ENCODE measurements around the gene TCEAL4. TPM values are rescaled to one million over a fixed set of nuclear protein-coding genes. Genes with fewer than 3 reads are reported as not detected.
"Not testable (repeated sequence)": the region's sequence is repeated elsewhere in the genome, so short reads cannot be mapped to it uniquely, and the experiment has no call there.

The TCEAL4 gene
- total RNA-seq, 1 donor from 2014 or later, result 44.9 TPM

GRCh38 chrX:103592295-103592694 is 7.0 kb downstream of the TCEAL4 start:
- DNase-seq, result not testable (repeated sequence)

DNA sequence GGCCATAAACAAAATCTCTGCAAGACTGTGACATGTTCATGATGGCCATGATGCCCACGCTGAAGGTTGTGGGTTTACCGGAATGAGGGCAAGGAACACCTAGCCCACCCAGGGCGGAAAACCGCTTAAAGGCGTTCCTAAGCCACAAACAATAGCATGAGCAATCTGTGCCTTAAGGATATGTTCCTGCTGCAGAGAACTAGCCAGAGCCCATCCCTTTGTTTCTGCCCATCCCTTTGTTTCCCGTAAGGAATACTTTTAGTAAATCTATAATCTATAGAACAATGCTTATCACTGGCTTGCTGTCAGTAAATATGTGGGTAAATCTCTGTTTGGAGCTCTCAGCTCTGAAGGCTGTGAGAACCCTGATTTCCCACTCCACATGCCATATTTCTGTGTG is 9.9 kb downstream of the TCEAL4 start:
- DNase-seq, result not testable (repeated sequence)

- peak; percentile 19 for DNase-seq
Measured at GRCh38 chrX:103607364-103608305, 22.3 kb downstream of the TCEAL4 start, which contains the start of gene TCEAL3. Gene TCEAL3 (plus strand): TSS chrX:103607963. CDS start chrX:103609065, 1,102 bp downstream.

DNA sequence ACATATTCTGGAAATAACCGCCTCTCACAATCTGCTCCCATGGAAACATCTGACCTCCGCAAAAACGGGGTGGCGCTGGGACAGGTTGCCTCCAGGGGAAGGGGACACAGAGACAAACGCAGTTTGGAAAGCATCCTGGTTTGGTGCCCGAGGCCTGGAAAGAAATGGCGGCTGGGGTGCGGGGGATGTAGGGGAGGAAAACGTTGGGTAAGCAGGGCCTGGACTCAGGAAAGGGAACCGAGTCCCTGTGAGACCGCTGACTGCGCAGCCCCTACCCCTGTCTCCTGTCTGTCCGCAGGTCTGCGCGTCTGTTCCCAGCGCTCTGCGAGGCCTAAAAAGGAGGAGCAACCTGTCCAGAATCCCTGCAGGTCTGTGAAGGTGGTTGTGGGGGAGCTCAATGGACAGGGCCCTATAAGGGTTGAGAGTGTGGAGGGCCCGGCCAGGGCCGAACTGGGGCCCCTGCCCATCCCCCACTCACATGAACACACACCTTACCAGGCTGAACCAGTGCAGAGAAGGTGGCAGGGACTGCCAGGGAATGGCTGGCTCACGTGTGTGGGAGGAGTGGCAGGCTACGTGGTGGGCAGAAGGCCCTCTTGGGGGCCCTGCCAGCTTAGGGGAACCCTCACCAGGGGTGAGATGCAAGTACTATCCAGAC is 23.1 kb downstream of the TCEAL4 start:
- DNase-seq, result peak; percentile 36

DNA sequence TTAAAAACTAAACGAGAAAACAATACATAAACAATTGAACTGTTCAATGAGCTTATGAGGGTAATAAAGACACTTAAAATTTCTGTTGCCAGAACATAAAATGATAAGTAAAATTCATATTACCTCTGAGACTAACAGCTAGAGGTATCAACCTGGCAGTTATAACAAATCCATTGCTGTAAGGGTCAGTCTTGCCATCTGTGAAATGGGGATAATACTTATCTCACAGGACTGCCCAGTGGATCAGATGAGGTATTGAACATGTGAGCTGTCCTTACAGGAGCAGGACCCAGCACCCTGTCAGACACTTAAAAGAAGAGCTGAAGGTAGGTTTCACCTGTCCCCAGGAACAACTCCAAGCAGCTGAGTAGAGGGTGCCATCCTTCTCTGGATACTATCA is 25.0 kb downstream of the TCEAL4 start:
- DNase-seq, result no peak

GRCh38 chrX:103613362-103613890 is 28.1 kb downstream of the TCEAL4 start:
- DNase-seq, result no peak

GRCh38 chrX:103614999-103615398 is 29.7 kb downstream of the TCEAL4 start:
- no peak for DNase-seq

GRCh38 chrX:103615781-103616371 is 30.6 kb downstream of the TCEAL4 start:
- DNase-seq, result no peak

DNA sequence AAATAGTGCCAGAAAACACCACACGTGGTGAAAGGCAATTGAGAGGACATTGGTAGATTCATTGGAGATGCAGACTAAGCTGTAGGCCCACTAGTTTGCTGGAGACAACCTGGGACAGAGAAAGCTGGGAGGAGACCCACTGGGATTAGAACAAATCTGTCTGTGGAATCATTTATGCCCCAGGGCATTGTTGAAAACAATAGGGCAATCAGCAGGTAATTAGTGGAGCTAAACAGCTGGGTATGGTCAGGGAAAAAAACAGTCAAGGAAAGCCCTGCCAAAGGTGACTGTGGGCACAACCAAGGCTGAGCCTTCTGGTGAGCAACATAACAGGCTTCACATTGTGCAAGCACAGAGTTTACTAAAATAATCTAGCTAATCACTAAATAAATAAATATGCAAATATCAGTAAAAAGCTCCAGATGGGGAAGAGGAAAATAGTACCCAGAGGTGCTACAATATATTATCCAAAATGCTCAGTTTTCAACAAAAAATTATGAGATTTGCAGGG is 31.4 kb downstream of the TCEAL4 start:
- no peak for DNase-seq

- no peak for DNase-seq
Measured at GRCh38 chrX:103624111-103624510, 38.8 kb downstream of the TCEAL4 start.

GRCh38 chrX:103626855-103627254 is 41.5 kb downstream of the TCEAL4 start:
- no peak for DNase-seq

DNA sequence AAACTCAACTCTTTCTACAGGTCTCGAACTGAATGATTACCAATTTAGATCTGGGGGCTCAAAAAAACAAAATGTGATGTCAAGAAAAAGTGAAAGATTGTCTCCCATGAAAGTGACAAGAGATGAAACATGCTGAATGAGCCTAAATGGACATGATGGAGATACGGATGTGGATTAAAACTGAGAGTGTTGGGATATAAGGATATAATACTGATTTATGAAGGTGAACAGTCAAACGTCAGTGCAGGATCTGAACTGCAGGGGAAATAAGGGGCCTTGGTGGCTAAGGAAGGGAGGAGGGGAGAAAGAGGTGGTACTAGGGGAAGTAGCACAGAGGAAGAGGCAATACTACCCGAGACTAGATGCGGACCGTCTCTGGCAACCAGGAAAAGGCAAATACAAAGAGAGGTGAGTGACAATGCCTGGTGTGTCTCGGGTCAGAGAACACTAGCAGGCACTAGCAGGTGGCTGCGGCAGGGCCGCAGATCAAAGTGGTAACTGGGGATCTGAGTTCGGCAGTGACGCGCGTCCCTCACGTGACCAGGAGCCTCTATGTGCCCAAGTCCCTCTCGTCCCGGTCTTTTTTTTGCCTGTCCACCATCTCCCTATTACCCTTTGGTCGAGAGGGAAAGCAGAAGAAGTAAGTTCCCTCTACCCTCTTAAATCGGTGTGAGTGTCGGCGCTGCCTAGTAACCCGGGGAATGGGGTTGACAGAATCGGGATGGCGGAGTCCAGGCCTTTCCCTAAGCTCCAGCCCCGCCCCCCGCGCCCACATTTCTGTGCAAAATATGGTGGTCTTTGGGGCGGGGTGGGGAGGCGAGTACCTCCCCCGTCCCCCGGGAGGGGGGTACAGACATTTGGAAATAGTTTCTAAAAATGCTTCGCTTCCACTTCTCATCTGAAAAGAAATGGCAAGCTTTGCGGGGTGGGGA is 43.3 kb downstream of the TCEAL4 start, which contains the start of gene TCEAL1:
Gene TCEAL1, plus strand, starts transcription at position 590 of the 932 bp plus-strand sequence. CDS start 942 bp downstream, outside the sequence.
- peak; percentile 23 for DNase-seq

GRCh38 chrX:103629318-103630170 is 44.2 kb downstream of the TCEAL4 start:
- peak; percentile 44 for DNase-seq

- no peak for DNase-seq
Measured at GRCh38 chrX:103630171-103630511, 44.8 kb downstream of the TCEAL4 start.

DNA sequence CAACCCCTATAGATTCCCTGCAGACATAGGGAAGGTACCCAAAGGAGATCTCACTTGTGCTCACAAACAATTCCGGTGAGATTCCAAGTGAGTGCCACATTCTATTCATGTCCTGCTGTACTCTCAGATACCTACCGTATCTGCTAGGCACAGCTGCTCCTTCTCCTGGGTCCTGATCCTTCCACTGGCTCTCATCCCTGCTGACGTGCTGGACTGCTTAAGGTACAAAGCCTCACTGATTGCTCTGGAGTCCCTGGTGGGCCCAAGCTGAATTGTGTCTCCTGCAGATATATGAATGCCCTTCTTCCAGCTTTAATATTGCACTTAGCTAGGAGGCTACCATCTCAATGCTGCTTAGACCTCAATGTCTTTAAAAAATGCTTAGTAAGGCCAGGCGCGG is 45.8 kb downstream of the TCEAL4 start:
- no peak for DNase-seq

- DNase-seq, result no peak
Measured at GRCh38 chrX:103635436-103635835, 50.1 kb downstream of the TCEAL4 start.
